ENCODE measurements around the gene CEP72.
A peak's percentile ranks its signal among the peaks of the same experiment; 100 is the strongest.
"Not testable (repeated sequence)": the region's sequence is repeated elsewhere in the genome, so short reads cannot be mapped to it uniquely, and the experiment has no call there.

CEP72 gene

GRCh38 chr5:581266-581665 lies 30.9 kb upstream of the CEP72 start:
- no peak for DNase-seq

GRCh38 chr5:581941-582340 lies 30.2 kb upstream of the CEP72 start:
- no peak for DNase-seq

- DNase-seq = not testable (repeated sequence)
Measured at GRCh38 chr5:582445-582844, 29.7 kb upstream of the CEP72 start.

GRCh38 chr5:582936-583635 lies 29.1 kb upstream of the CEP72 start:
- no peak for DNase-seq

- no peak for DNase-seq
Measured at GRCh38 chr5:583645-584044, 28.5 kb upstream of the CEP72 start.

- DNase-seq = no peak
Measured at GRCh38 chr5:584216-584615, 27.9 kb upstream of the CEP72 start.

- DNase-seq = no peak
Measured at GRCh38 chr5:584846-585245, 27.3 kb upstream of the CEP72 start.

- DNase-seq = no peak
Measured at GRCh38 chr5:585556-585955, 26.6 kb upstream of the CEP72 start.

GRCh38 chr5:585962-586628 lies 26.0 kb upstream of the CEP72 start:
- no peak for DNase-seq

GRCh38 chr5:586751-587285 lies 25.3 kb upstream of the CEP72 start:
- DNase-seq = no peak

GRCh38 chr5:587403-587802 lies 24.7 kb upstream of the CEP72 start:
- no peak for DNase-seq

GRCh38 chr5:588406-588995 lies 23.6 kb upstream of the CEP72 start:
- DNase-seq = no peak

GRCh38 chr5:589173-589572 lies 23.0 kb upstream of the CEP72 start:
- no peak for DNase-seq

GRCh38 chr5:589588-589987 lies 22.6 kb upstream of the CEP72 start:
- no peak for DNase-seq

- DNase-seq = no peak
Measured at GRCh38 chr5:590346-590745, 21.8 kb upstream of the CEP72 start.

GRCh38 chr5:591746-592145 lies 20.4 kb upstream of the CEP72 start:
- DNase-seq = peak; percentile 80

GRCh38 chr5:592158-592557 lies 20.0 kb upstream of the CEP72 start:
- no peak for DNase-seq

- no peak for DNase-seq
Measured at GRCh38 chr5:593511-593910, 18.6 kb upstream of the CEP72 start.

- DNase-seq = no peak
Measured at GRCh38 chr5:594226-594860, 17.8 kb upstream of the CEP72 start.

GRCh38 chr5:595285-595875 lies 16.8 kb upstream of the CEP72 start:
- DNase-seq = no peak

GRCh38 chr5:597871-598563 lies 14.1 kb upstream of the CEP72 start:
- DNase-seq = no peak

- DNase-seq = no peak
Measured at GRCh38 chr5:598564-598890, 13.6 kb upstream of the CEP72 start.
